Measurements from ENCODE around the gene GPR152. TPM values are rescaled to one million over a fixed set of nuclear protein-coding genes. Genes with fewer than 3 reads are reported as not detected.

GPR152 gene
- total RNA-seq, 1 donor: not detected

DNA sequence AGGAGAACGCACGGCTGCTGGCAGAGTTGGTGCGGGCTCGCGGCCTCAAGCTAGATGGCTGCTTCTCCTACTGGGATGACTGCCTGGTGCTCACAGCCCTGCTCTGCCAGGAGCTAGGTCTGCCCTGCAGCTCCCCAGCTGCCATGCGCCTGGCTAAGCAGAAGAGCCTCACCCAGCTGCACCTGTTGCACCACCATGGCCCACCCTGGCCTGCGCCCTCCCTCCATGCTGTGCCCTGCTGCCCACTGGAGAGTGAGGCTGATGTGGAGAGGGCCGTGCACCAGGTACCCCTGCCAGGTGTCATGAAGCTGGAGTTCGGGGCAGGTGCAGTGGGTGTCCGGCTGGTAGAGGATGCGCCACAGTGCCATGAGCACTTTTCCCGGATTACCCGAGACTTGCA, 29.1 kb downstream of the GPR152 start:
- no peak for DNase-seq (ENCODE audit: insufficient read length, low spot score, missing footprints)
- Histone ChIP-seq H3K79me2 (ENCODE audit: insufficient read depth, low read length) (peaks cover 2% of the 10 kb centered on the region), H3K36me3 (ENCODE audit: insufficient read depth, low read length) (no peaks in the 10 kb centered on the region), H3K9me3 (ENCODE audit: low read depth, low read length) (no peaks in the 10 kb centered on the region), H2AFZ (ENCODE audit: low read length) (no peak overlapping the region), H3K4me1 (ENCODE audit: insufficient read depth, low read length) (peaks cover 4% of the 10 kb centered on the region), H3K27me3 (ENCODE audit: insufficient read depth, low read length) (no peaks in the 10 kb centered on the region), H3K4me2 (ENCODE audit: insufficient read depth, low read length) (no peak overlapping the region), H3K27ac (ENCODE audit: low read depth, low read length) (no peak overlapping the region), H3K4me3 (ENCODE audit: insufficient read depth, low read length) (no peak overlapping the region), H4K20me1 (ENCODE audit: insufficient read depth, low read length) (no peaks in the 10 kb centered on the region)
- TF ChIP-seq, protein P1, sequence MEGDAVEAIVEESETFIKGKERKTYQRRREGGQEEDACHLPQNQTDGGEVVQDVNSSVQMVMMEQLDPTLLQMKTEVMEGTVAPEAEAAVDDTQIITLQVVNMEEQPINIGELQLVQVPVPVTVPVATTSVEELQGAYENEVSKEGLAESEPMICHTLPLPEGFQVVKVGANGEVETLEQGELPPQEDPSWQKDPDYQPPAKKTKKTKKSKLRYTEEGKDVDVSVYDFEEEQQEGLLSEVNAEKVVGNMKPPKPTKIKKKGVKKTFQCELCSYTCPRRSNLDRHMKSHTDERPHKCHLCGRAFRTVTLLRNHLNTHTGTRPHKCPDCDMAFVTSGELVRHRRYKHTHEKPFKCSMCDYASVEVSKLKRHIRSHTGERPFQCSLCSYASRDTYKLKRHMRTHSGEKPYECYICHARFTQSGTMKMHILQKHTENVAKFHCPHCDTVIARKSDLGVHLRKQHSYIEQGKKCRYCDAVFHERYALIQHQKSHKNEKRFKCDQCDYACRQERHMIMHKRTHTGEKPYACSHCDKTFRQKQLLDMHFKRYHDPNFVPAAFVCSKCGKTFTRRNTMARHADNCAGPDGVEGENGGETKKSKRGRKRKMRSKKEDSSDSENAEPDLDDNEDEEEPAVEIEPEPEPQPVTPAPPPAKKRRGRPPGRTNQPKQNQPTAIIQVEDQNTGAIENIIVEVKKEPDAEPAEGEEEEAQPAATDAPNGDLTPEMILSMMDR (IDR thresholded peaks at IDR 0.05; ENCODE audit: extremely low read depth, low read depth, low read length): no peak

DNA sequence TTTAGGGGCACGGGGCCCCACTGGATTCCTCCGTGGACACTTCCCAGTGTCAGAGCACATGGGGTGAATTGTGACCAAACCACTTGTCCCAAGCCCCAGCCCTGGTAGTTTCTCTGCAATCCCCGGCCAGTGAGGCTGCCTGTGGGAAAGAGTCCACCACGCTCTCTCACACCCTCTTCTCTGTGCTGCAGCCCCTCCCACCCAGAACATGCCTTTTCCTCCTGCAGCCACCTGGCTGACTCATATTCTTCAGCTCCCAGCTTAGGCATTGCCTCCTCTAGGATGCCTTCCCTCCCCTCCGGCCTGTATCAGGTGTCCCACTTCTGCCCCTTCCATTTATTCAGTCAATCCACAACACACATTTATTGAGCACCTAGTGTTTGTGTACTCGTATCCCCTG, 29.6 kb downstream of the GPR152 start:
- H2AFZ ChIP-seq (ENCODE audit: low read length): no peak overlapping the region
- H3K4me2 ChIP-seq (ENCODE audit: insufficient read depth, low read length): no peak overlapping the region
- H3K27ac ChIP-seq (ENCODE audit: low read depth, low read length): no peak overlapping the region
- TF ChIP-seq, protein P1 (IDR thresholded peaks at IDR 0.05; ENCODE audit: extremely low read depth, low read depth, low read length): no peak
- DNase-seq (ENCODE audit: insufficient read length, low spot score, missing footprints): no peak
- no peaks in the 10 kb centered on the region for H3K79me2 ChIP-seq (ENCODE audit: insufficient read depth, low read length)
- no peaks in the 10 kb centered on the region for H3K9me3 ChIP-seq (ENCODE audit: low read depth, low read length)
- no peaks in the 10 kb centered on the region for H3K27me3 ChIP-seq (ENCODE audit: insufficient read depth, low read length)
- H4K20me1 ChIP-seq (ENCODE audit: insufficient read depth, low read length): no peaks in the 10 kb centered on the region
- H3K4me3 ChIP-seq (ENCODE audit: insufficient read depth, low read length): no peak overlapping the region
- peaks cover 4% of the 10 kb centered on the region for H3K4me1 ChIP-seq (ENCODE audit: insufficient read depth, low read length)
- H3K36me3 ChIP-seq (ENCODE audit: insufficient read depth, low read length): no peaks in the 10 kb centered on the region

DNA sequence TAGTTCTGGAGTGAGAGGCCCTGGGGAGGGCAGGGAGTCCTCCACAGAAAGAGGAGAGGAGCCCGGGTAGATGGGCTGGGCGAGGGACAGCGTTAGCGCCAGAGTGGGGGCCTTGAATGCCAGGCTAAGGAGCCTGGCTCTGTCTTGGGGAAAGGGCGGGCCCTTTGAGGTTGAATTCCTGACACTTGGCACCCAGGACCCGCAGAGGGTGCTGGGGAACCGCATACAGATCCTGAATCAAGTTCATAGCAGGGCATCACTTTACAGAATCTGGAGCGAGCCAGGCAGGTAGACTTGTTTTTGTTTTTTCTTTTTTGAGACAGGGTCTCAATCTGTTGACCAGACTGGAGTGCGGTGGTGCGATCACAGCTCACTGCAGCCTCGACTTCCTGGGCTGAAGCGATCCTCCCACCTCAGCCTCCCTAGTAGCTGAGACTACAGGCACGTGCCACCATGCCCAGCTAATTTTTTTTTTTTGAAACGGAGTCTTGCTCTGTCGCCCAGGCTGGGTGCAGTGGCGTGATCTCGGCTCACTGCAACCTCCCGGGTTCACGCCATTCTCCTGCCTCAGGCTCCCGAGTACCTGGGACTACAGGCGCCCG, 31.0 kb downstream of the GPR152 start:
- Histone ChIP-seq H3K4me3 (ENCODE audit: insufficient read depth, low read length) (peak overlapping the region; percentile 75), H3K4me1 (ENCODE audit: insufficient read depth, low read length) (peaks cover 3% of the 10 kb centered on the region), H3K27ac (ENCODE audit: low read depth, low read length) (no peak overlapping the region), H3K27me3 (ENCODE audit: insufficient read depth, low read length) (no peaks in the 10 kb centered on the region), H3K9me3 (ENCODE audit: low read depth, low read length) (no peaks in the 10 kb centered on the region), H3K4me2 (ENCODE audit: insufficient read depth, low read length) (peak overlapping the region; percentile 69), H3K79me2 (ENCODE audit: insufficient read depth, low read length) (no peaks in the 10 kb centered on the region), H2AFZ (ENCODE audit: low read length) (peak overlapping the region; percentile 41), H3K36me3 (ENCODE audit: insufficient read depth, low read length) (no peaks in the 10 kb centered on the region), H4K20me1 (ENCODE audit: insufficient read depth, low read length) (peaks cover 5% of the 10 kb centered on the region)
- DNase-seq (ENCODE audit: insufficient read length, low spot score, missing footprints): no peak
- TF ChIP-seq, protein P1 (IDR thresholded peaks at IDR 0.05; ENCODE audit: extremely low read depth, low read depth, low read length): no peak

DNA sequence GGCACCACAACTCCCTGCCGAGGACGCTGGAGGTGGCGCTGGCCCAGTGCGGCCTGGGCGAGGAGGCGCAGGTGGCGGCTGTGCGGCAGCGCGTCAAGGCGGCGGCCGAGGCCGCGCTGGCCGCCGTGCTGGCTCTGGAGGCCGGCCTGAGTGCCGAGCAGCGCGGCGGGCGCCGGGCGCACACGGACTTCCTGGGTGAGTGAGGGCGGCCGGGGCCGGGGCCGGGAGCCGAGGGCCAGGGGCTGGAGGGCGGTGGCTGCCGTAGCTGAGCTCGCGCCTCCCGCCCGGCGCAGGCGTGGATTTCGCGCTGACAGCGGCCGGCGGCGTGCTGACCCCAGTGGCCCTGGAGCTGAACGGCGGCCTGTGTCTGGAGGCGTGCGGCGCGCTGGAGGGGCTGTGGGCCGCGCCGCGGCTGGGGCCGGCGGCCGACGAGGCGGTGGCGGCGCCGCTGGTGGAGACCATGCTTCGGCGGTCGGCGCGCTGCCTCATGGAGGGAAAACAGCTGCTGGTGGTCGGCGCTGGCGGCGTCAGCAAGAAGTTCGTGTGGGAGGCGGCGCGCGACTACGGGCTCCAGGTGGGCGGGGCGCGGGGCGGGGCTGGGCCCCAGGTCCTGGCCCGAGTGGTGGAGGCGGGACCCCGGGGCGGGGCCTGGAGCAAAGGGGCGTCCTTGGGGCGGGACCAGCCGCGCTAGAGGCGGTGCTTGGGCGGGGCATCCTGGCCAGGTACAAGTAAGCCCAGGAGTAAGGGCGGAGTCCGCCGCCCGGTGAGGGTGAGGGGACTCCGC, 31.7 kb downstream of the GPR152 start:
- peak overlapping the region; percentile 8 for H3K27ac ChIP-seq (ENCODE audit: low read depth, low read length)
- no peaks in the 10 kb centered on the region for H3K27me3 ChIP-seq (ENCODE audit: insufficient read depth, low read length)
- H3K4me2 ChIP-seq (ENCODE audit: insufficient read depth, low read length): peak overlapping the region; percentile 69
- no peaks in the 10 kb centered on the region for H3K36me3 ChIP-seq (ENCODE audit: insufficient read depth, low read length)
- H3K9me3 ChIP-seq (ENCODE audit: low read depth, low read length): no peaks in the 10 kb centered on the region
- H3K79me2 ChIP-seq (ENCODE audit: insufficient read depth, low read length): no peaks in the 10 kb centered on the region
- H3K4me3 ChIP-seq (ENCODE audit: insufficient read depth, low read length): peak overlapping the region; percentile 75
- H4K20me1 ChIP-seq (ENCODE audit: insufficient read depth, low read length): peaks cover 5% of the 10 kb centered on the region
- H3K4me1 ChIP-seq (ENCODE audit: insufficient read depth, low read length): peaks cover 3% of the 10 kb centered on the region
- H2AFZ ChIP-seq (ENCODE audit: low read length): peak overlapping the region; percentile 71
- TF ChIP-seq, protein P1 (IDR thresholded peaks at IDR 0.05; ENCODE audit: extremely low read depth, low read depth, low read length): no peak
- DNase-seq (ENCODE audit: insufficient read length, low spot score, missing footprints): peak; percentile 100
